Measurements from ENCODE around the gene ZNF76.

ZNF76 gene

DNA sequence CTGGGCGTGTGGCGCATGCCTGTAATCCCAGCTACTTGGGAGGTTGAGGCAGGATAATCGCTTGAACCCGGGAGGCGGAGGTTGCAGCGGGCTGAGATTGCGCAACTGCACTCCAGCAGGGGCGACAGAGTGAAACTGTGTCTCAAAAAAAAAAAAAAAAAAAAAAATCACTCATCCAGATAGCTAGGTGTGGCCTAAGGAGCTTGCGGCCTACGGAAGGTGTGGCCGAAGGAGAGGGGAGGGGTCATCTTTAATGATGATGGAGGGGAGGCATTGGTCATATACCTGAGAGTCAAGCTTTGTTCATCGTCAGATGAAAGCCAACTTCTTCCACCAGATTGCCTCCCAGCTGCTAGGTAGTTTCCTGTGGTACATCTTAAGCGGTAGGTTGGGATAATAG lies 82.0 kb downstream of the ZNF76 start:
- no peak for DNase-seq

DNA sequence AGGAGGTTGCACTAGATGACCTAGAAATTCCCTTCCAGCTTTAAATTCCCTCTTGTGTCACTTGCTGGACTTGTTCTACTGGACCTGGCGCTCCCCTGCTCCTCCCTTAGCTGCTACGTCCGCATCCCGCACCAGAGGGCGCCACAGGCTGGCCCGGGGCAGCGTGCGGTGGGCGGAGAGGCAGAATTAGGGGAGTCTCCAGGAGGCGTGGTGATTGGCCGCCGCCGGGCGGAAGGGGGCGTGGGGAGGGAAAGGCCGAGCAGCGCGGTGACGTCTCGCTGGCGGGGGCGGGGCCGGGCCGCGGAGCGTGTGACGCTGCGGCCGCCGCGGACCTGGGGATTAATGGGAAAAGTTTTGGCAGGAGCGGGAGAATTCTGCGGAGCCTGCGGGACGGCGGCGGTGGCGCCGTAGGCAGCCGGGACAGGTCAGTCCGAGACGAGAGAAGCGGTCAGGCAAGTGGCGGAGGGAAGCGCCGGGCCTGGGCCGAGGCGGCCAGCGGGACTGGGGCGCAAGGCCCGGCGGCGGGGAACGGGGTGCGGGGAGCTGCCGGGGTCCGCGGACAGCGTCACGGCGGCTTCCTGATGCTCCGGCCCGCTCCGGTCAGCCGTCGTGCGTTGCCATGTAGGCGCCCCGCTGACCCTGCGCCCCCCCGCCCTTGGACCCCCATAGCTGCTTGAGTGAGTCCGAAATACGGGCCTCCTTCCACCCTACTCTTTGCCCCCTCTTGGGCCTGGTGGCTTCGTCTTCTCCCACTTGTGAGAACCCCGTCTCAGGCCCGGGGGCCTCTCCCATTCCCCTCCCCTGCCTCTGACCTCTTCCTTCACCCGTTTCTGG lies 82.9 kb downstream of the ZNF76 start, which contains the start of gene PPARD:
TSS of gene PPARD (plus strand) at position 301 of the 834 bp plus-strand sequence. CDS start 68,530 bp downstream, outside the sequence.
- peak; percentile 97 for DNase-seq

DNA sequence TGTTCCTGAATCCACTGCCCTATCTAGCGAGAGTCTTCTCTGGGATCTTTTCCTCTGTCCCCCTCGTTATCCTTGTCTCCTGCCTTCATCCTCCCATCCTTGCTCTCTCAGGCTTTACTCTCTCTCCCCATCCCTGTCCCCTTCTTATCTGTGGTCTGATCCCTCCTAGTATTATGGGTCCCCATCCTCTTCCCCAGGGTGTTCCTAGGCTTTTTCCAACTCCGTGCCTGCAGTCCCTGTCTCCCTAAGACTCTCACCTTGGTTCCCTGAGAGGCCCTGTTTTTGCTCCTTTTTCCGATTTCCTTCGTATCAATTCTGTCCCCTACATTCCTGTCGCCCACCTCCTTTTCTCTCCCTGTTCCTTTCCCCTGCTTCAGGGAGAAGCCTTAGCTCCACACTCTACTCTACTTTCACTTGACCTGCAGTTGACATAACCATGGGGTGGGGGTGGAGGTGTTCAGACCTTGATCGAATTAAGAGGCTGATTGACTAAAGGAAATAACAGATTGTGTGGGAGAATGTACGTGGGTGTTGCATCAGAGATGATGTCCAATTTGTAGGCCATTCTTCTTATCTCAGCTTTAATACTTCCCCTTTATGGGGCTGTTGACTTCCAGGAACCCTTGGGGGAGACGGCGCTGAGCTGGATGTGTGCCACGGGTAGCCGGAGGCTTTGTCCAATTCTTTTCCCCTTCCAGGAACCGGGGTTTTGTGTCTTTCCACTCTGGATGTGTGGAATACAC lies 83.7 kb downstream of the ZNF76 start:
- DNase-seq: peak; percentile 19

DNA sequence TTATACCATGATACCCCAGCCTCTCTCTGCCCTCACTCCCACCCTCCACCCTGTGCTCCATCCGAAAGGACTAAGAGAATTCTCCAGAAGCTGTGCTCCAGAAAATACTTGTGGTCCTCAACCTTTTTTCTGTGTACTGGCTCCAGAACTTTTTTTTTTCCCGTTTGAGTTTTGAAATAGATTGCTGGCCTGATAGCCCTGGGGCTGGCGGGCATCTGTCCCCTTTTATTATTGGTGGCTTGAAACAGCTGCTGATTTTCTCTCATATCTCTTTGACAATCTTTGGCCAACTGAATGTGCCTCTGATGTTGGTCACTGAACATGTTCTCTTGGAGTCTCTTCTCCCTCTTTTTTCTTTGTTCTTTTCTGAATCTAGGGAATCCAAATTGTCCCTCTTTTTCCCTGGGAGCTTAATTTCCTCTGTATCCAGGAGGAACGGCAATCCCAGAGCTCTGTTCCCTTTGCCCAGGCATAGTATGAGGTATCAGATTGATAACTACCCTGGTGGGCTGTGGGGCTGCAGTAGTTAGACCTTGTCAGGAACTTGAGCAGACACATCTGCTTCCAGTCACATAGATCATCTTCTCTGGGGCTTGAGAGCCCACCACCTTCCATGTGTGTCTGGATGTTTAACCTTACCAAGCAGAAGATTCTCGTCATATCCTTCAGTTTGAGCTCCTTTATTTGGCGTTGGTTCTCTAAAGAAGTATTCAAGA lies 84.5 kb downstream of the ZNF76 start:
- DNase-seq: no peak
